Stomach (tissue), 9 donors: Measurements from ENCODE around the gene NBPF1. TPM values are rescaled to one million over a fixed set of nuclear protein-coding genes. Genes with fewer than 3 reads are reported as not detected.
"Not testable (repeated sequence)": the region's sequence is repeated elsewhere in the genome, so short reads cannot be mapped to it uniquely, and the experiment has no call there.

ENCODE experiments used
- DNase-seq, 2 donors: peaks; one replicate each; pipeline versions ENCODE4 v3.0.0 to v3.0.0-alpha.2; 2013 to 2019
- H3K27ac ChIP-seq, 5 donors: fragments of 200-600 bp in 4 of 5; sonication (generic) in 4 of 5; one replicate each; pipeline ENCODE4 v1.5.1; 2013 to 2019; ENCODE audit warnings: mild to moderate bottlenecking in 1 of 5, moderate library complexity in 1 of 5
- H3K27me3 ChIP-seq, 3 donors: fragments of 200-600 bp; sonication (generic); one replicate each; pipeline ENCODE4 v1.5.1; 2017 to 2019; ENCODE audit warnings: mixed run types in 1 of 3
- H3K36me3 ChIP-seq, 4 donors: fragments of 200-600 bp; sonication (generic); 1 replicate in 3 of 4; 2 replicates in 1 of 4; pipeline ENCODE4 v1.5.1; 2016 to 2019
- H3K4me1 ChIP-seq, 4 donors: fragments of 200-600 bp; sonication (generic); one replicate each; pipeline ENCODE4 v1.5.1; 2016 to 2019
- H3K4me3 ChIP-seq, 4 donors: fragments of 200-600 bp; sonication (generic) in 3 of 4; one replicate each; pipeline ENCODE4 v1.5.1; 2016 to 2019; ENCODE audit warnings: mild to moderate bottlenecking in 1 of 4
- H3K9me3 ChIP-seq, 4 donors: fragments of 200-600 bp; sonication (generic); one replicate each; pipeline ENCODE4 v1.5.1; 2016 to 2019
- CTCF ChIP-seq, 7 experiments: fragments of 450-650 bp in 4 of 7; fragments of 200-600 bp in 3 of 7; sonication (generic) in 3 of 7; IDR thresholded peaks; one replicate each; pipeline ENCODE4 v1.5.1; 2016 to 2019; ENCODE audit warnings: antibody characterized with exemption in 7 of 7, control low read depth in 2 of 7, mild to moderate bottlenecking in 1 of 7
- WGBS, 5 donors: extraction: QIAGEN DNeasy Blood & Tissue Kit in 3 of 5; methylation state at CpG; one replicate each; pipeline versions ENCODE4 v1.1.5 to v1.1.7; 2013 to 2018; 5-methylcytosine and 5-hydroxymethylcytosine counted together
- intact Hi-C: fragments of 100-400 bp; cut with DNase I; formaldehyde crosslinking; loops from one replicate; pipeline ENCODE4 v1.15.1; 2023; ENCODE audit warnings: low total_unique reads
- polyA plus RNA-seq, 3 donors: library from polyadenylated mRNA; stranded (reverse); fragments of 200-250 nt; gene quantifications; one replicate each; pipeline ENCODE4 v1.2.3, GENCODE V29; 2013
- total RNA-seq, 5 donors: library from RNA; depleted of rRNA; stranded (reverse); fragments of >200 nt; gene quantifications; one replicate each; pipeline versions ENCODE4 v1.1.0 to v1.2.3, GENCODE V29; 2014 to 2016
- donor health status: healthy with polysubstance abuse.
- donor health status: Bipolar disorder and iron deficiency.
- donor health status: healthy.

Gene NBPF1
- total and polyA plus RNA-seq, 8 donors, result 3.3 to 66.6 (median 23.8) TPM

DNA sequence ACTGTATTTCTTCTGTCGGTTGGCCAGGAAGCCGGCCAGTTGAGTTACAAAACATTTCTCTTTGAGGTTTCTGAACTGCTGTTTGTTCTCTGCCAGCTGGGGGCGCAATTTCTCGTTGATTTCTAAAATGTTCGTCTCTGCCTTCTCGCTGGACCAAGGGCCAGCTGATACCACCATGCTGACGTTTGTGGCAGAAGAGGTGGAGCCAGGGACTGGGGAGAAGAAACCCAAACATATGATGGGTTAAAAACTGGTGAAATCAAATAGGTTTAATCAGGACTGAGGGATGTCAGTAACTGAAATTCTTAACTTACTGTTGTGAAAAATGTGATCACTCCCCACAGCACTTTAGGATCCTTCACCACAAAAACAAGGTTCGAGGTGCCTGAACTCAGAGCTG, 21.5 kb downstream of the NBPF1 start:
- H3K27me3 ChIP-seq, H3K27ac ChIP-seq, H3K4me1 ChIP-seq, DNase-seq, H3K9me3 ChIP-seq, intact Hi-C loops, H3K4me3 ChIP-seq: not testable (repeated sequence)
- WGBS, 5 donors, result 5 to 53% (median 7%) methylated on average over 1 to 6 of the region's 8 CpGs
- peaks cover 0 to 14% (median 12%) of the 10 kb centered on the region in 4 donors for H3K36me3 ChIP-seq
- TF ChIP-seq CTCF (IDR thresholded peaks at IDR 0.05), result peak in 2 of 7 experiments; percentile 14 to 26

- H3K36me3 ChIP-seq, result peaks cover 0 to 45% (median 41%) of the 10 kb centered on the region in 4 donors
- H3K4me1 ChIP-seq, H3K27me3 ChIP-seq, H3K4me3 ChIP-seq, intact Hi-C loops, DNase-seq, H3K9me3 ChIP-seq, H3K27ac ChIP-seq: not testable (repeated sequence)
- WGBS, 5 donors, result 86 to 92% (median 91%) methylated on average over 5 of the region's 5 CpGs
Measured at GRCh38 chr1:16588081-16588480, 25.3 kb downstream of the NBPF1 start.

DNA sequence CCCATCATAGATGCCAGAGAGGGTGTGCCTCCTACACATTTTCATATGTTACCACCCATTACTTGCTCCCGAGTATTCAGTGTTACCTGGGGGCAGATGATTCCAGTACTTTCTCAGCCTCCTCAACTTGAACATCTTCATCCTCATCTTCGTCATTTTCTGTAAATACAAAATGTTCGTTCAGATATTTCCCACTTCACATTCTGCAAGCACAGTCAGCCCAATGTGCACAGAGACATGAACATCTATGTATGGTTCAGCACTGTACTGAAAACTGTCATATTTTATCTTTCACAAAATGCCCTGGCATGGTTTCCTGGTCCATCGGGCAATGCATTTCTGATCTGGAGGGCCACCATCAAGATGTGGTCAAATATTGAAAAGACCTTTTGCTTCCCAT, 25.7 kb downstream of the NBPF1 start:
- H3K36me3 ChIP-seq, result peaks cover 0 to 49% (median 42%) of the 10 kb centered on the region in 4 donors
- WGBS, 5 donors, result 88 to 93% (median 90%) methylated on average over 4 of the region's 4 CpGs
- H3K9me3 ChIP-seq, H3K27me3 ChIP-seq, H3K27ac ChIP-seq, H3K4me1 ChIP-seq, intact Hi-C loops, H3K4me3 ChIP-seq, DNase-seq: not testable (repeated sequence)

GRCh38 chr1:16565324-16565723, 48.0 kb downstream of the NBPF1 start:
- H3K9me3 ChIP-seq, H3K27ac ChIP-seq, H3K27me3 ChIP-seq, H3K4me1 ChIP-seq, H3K4me3 ChIP-seq, intact Hi-C loops, DNase-seq: not testable (repeated sequence)
- H3K36me3 ChIP-seq, result peaks cover 6 to 13% (median 9%) of the 10 kb centered on the region in 4 donors
- WGBS, 5 donors, result no CpG with 5 or more reads among the region's 1 CpG

DNA sequence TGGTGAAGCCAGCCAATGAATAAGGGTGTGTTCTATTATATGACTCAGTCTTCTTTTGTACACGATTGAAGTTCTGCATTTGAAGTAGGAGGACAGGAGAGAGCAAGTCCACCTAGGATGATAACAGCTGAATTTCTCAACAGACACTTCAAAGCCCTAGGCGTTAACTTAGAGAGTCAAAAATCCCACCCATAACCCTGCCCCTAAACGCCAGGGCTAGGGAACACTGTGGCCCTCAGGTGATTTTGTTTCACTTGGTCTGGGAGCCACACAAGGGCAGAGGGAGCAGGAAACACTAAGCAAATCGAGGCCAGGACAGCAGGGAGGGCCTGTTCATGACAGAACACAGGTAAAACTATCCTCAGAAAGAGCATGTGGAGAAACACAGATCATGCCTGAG, 52.3 kb downstream of the NBPF1 start:
- WGBS, 5 donors, result 52 to 82% (median 71%) methylated on average over 2 to 4 of the region's 4 CpGs
- H3K9me3 ChIP-seq, H3K27me3 ChIP-seq, H3K4me3 ChIP-seq, H3K36me3 ChIP-seq, intact Hi-C loops, DNase-seq, H3K4me1 ChIP-seq, H3K27ac ChIP-seq: not testable (repeated sequence)

GRCh38 chr1:16560498-16560897, 52.9 kb downstream of the NBPF1 start:
- intact Hi-C loops, H3K4me1 ChIP-seq, DNase-seq, H3K36me3 ChIP-seq, H3K27ac ChIP-seq, H3K27me3 ChIP-seq, H3K4me3 ChIP-seq, H3K9me3 ChIP-seq: not testable (repeated sequence)
- 44 to 79% (median 73%) methylated on average over 3 to 6 of the region's 6 CpGs for WGBS, 5 donors

DNA sequence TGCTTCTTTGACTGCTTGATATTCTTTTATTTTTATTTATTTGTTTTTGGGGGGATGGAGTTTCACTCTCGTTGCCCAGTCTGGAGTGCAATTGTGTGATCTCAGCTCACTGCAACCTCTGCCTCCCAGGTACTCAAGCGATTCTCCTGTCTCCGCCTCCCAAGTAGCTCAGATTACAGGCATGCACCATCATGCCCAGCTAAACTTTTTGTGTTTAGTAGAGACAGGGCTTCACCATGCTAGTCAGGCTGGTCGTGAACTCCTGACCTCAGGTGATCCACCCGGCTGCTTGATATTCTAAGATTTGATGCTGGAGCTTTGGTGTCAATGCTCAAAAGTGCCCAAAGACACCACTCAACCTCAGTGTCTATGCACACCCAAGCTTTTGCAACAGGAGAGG, 53.7 kb downstream of the NBPF1 start:
- H3K27ac ChIP-seq, H3K27me3 ChIP-seq, H3K4me3 ChIP-seq, H3K4me1 ChIP-seq, DNase-seq, H3K36me3 ChIP-seq, H3K9me3 ChIP-seq, intact Hi-C loops: not testable (repeated sequence)
- no CpG with 5 or more reads among the region's 5 CpGs for WGBS, 5 donors

GRCh38 chr1:16557034-16557433, 56.3 kb downstream of the NBPF1 start:
- intact Hi-C loops, H3K36me3 ChIP-seq, H3K4me3 ChIP-seq, H3K4me1 ChIP-seq, H3K9me3 ChIP-seq, H3K27me3 ChIP-seq, H3K27ac ChIP-seq, DNase-seq: not testable (repeated sequence)
- WGBS, 5 donors, result 89 to 96% (median 95%) methylated on average over 3 of the region's 3 CpGs; no CpG with 5 or more reads in 2 of the 5 donors

GRCh38 chr1:16553244-16553643, 60.1 kb downstream of the NBPF1 start:
- 92 to 96% (median 94%) methylated on average over 9 of the region's 11 CpGs for WGBS, 5 donors
- H3K27ac ChIP-seq, result not testable (repeated sequence)

DNA sequence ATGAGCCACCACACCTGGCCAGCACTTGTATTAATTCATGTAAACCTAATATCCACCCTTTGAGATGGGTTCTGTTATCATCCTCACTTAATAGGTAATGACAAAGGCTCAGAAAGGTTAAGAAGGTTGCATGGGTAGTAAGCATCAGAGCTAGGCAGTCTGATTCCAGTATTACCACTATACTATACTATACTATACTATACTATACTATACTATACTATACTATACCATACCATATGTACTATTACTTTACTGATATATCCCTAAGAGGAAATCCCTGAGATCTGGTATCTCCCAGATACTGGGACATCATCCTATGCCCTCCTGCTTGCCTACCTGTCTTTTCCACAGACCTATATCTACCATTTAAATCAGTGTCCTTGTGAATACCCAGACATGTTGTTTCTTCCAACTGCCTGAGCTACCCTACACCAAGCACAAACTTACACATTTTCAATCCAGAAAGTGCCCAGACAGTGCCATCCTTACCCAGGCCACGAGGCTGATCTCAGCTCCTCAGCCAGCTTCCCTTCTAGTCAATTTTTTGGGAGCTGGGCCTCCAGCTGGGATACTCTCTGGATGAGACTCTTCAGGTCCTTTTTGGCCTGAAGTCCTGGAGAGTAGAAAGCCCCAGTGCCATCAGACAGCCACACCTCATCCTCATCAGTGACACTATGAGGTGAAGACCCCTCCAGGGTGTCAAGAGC, 63.0 kb downstream of the NBPF1 start:
- H3K27ac ChIP-seq, intact Hi-C loops, DNase-seq, H3K4me3 ChIP-seq, H3K27me3 ChIP-seq, H3K9me3 ChIP-seq, H3K36me3 ChIP-seq, H3K4me1 ChIP-seq: not testable (repeated sequence)
- 50 to 80% (median 55%) methylated on average over 1 of the region's 1 CpG; no CpG with 5 or more reads in 1 of the 5 donors for WGBS, 5 donors

More at GRCh38 chr1:16553244-16553643, 60.1 kb downstream of the NBPF1 start:
- H3K27me3 ChIP-seq, H3K9me3 ChIP-seq, H3K36me3 ChIP-seq, DNase-seq, H3K4me3 ChIP-seq, H3K4me1 ChIP-seq, intact Hi-C loops: not testable (repeated sequence)

GRCh38 chr1:16549545-16549944, 63.8 kb downstream of the NBPF1 start:
- DNase-seq, H3K4me3 ChIP-seq, H3K27ac ChIP-seq, H3K9me3 ChIP-seq, H3K4me1 ChIP-seq, intact Hi-C loops, H3K27me3 ChIP-seq, H3K36me3 ChIP-seq: not testable (repeated sequence)
- WGBS, 5 donors, result 17 to 35% (median 27%) methylated on average over 1 of the region's 1 CpG; no CpG with 5 or more reads in 1 of the 5 donors
